Measurements from ENCODE around the gene KIF6.

The KIF6 gene

GRCh38 chr6:39333644-39334438 lies 391.4 kb downstream of the KIF6 start:
- in situ Hi-C loops (cut with MboI; ENCODE audit: low sequenced_read_pairs), result no loop called here

DNA sequence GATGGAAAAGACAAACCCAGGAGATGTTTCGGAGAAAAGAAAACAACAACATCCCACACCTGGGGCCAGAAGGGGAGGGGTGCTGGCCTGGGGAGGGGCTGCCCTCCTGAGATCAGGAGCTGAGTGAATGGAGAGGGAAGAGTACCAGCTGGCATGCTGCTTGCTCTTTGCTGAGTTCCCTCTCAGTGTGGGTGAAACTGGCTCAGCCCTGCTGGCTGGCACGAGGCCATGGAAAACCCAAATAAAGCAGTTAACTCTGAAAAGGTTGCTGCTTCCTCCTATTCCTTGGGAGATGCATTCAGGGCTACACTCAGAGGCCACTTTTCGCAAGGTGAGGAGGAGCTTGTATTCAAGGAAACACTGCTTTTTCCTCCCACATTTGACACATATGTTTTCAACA lies 394.7 kb downstream of the KIF6 start:
- in situ Hi-C loops (cut with MboI; ENCODE audit: low sequenced_read_pairs), result no loop called here

GRCh38 chr6:39330057-39330456 lies 395.2 kb downstream of the KIF6 start:
- in situ Hi-C loops (cut with MboI; ENCODE audit: low sequenced_read_pairs), result no loop called here

DNA sequence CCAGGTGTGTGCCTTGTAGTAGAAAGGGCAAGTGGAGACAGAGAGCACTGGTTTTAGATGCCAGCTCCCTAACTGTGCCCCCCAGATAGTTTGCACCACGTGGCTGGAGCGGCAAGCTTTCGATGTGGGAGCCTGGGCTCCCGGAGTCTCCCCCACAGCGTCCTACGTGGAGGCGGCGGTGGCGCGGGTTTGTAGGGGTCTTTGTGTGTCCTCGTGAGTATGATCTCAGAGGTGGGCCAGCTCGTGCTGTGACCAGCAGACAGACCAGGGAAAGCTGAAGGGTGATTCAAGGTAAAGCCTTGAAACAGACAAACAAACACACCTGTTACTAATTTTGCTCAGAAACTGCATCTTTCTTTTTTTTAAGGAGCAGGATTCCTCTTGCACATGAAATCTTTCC lies 397.1 kb downstream of the KIF6 start:
- in situ Hi-C loops (cut with MboI; ENCODE audit: low sequenced_read_pairs), result no loop called here

- in situ Hi-C loops (cut with MboI; ENCODE audit: low sequenced_read_pairs), result no loop called here
Observed at GRCh38 chr6:39327507-39327906, 397.7 kb downstream of the KIF6 start.

DNA sequence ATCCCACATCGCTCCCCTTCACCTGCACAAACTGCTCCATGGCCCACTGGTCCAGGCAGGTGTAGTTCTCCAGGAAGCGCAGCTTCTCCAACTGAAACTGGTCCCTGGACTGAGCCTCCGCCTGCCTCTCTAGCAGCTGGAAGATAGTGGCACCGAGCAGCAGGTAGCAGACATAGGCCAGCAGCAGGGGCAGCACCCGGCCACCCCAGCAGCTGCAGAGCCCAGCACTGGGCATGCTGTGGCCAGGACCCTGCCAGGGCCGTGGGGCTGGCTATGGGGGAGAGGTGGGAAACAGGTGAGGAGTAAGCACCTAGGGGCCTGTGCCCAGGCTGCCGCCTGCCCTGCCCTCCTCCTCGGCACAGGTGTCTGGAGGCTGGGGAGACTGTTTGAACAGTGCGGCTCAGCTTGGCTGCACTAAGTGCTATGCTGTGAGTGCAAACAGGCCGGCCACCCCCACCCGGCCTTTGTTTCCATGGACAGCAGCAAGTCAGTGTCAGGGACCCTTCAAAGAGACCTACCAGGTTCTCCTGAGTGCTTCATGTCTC lies 402.8 kb downstream of the KIF6 start, which contains the start of gene KCNK16:
Gene KCNK16, minus strand, starts transcription at position 397 of the 545 bp plus-strand sequence. Its CDS starts 162 bp downstream, at position 235.
- in situ Hi-C loops (cut with MboI; ENCODE audit: low sequenced_read_pairs), result no loop called here

DNA sequence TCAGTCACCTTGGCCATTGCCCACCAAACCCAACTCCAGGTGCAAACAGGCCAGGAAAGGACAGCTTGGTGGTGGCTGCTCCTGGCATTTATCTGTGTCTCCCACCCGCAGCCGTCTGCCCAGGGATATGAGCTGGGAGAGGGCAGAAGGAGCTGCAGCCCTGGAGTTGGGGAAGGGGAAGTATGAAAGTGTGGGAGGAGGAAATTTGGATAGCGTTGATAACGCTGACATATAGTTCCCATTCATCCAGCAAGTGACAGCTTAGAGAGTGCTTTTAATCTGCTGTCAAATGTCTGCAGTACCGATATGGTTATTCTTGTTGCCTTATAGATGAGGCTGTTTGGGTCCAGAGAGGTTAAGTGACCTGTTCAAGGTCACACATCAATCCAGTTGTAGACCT lies 403.4 kb downstream of the KIF6 start:
- in situ Hi-C loops (cut with MboI; ENCODE audit: low sequenced_read_pairs), result no loop called here

- in situ Hi-C loops (cut with MboI; ENCODE audit: low sequenced_read_pairs), result no loop called here
Observed at GRCh38 chr6:39320363-39320984, 404.7 kb downstream of the KIF6 start.

DNA sequence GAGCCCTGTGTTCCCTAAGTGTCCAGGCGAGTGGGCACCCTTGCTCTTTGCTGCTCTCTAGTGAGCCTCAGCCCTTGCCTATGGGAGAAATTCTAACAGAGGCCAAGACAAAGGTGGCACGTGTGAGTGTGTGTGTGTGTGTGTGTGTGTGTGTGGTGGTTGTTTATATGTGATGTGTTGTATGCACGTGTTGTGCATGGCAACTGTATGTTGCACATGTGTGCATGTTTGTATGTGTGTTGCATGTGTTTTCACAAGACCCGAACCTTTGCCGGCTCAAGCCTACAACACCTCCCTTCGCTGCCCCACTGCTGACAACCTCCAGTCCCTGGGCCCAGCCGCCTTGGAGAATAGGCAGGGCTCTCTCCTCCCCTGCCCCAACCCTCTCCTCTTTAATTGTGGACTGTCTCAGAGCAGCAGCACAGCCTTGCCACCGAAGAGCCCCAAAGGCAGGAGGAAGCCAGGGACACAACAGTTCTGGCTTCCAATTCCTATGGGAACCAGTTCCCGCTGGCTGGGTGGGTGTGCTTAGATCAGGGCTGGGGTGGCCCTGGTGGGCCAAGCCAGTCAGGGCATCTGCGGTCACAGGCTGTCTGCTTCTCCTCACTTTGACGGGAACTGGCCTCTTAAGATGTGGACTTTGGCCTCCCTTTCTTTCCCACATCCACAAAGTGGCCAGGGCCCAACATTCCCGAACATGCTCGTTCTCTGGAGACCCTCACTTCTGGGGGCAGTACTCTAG lies 405.4 kb downstream of the KIF6 start:
- in situ Hi-C loops (cut with MboI; ENCODE audit: low sequenced_read_pairs), result no loop called here

DNA sequence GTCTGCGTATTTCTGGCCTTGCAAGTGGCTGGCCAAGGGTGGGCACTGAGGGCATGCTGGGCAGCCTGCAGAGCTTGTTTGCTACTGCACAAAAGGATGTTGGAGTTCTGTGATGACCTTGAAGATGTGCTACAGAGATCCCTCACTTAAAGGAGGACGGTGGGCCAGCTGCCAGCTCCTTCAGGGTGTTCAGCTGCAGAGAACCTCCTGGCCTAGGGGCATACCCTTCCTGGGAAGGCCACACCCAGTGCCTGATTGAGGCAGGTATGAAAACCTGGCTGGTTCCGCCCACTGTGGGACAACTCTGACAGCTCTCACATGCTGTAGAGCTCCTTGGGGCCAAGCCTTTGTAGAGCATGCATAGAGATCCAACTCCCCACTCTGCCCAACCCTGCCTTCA lies 408.0 kb downstream of the KIF6 start:
- in situ Hi-C loops (cut with MboI; ENCODE audit: low sequenced_read_pairs), result no loop called here

DNA sequence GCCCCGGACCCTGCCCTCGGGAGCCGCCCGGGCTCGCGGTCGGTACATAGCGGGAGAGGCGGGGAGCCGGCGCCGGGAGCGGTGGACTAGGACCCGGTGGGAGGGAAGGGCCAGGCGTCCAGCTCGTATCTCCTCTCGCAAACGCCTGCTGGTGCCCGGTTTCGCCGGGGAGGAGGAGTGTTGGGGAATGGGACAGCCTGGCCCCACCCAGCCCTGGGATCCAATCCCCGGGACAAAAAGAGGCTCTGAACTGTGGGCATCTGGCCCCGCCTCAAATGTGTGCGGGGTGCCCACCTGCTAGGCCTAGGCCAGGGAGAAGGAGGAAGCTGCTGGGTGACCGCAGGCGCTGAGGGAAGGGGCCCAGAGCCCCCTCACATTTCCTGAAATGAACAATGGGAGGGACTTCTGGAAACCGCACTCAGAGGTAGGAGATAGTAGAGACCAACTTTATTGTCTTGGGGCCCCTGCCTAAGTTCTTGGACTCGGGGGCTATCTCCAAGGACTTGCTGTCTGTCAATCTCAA lies 410.9 kb downstream of the KIF6 start, which contains the start of gene KCNK17:
Gene KCNK17, minus strand, starts transcription at position 147 of the 523 bp plus-strand sequence. Its CDS starts 99 bp downstream, at position 48.
- in situ Hi-C loops (cut with MboI; ENCODE audit: low sequenced_read_pairs), result no loop called here

GRCh38 chr6:39313526-39314272 lies 411.5 kb downstream of the KIF6 start:
- in situ Hi-C loops (cut with MboI; ENCODE audit: low sequenced_read_pairs), result no loop called here

DNA sequence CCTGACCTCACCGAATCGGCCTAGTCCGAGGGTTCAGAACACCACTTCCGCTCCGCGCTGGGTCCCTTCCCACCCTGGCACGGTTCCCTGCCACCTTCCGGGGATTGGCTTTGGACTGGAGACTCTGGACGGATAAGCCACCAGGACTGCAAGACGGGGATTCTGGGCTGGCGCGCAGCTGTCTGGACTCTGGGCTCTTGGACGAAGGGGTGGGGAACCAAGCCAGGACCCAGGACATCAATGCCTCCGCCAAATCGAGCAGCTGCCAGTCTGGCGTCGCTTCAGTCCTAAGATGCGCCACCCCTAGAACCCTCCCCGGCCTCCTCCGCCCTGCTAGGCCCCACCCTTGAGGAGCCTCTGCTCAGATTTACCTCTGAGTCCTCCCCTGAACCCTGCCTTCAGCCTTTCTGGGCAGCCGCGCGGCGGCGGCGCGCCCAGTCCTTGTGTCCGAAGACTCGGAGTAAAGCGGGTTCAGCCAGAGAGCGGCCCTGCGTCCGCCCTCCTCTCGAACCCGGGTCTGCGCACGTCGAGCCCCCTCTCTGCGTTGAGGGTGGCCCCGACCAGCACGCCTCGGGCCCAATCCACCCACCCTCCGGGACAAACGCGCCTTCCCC lies 412.2 kb downstream of the KIF6 start:
- in situ Hi-C loops (cut with MboI; ENCODE audit: low sequenced_read_pairs), result no loop called here

GRCh38 chr6:39310542-39310941 lies 414.7 kb downstream of the KIF6 start:
- in situ Hi-C loops (cut with MboI; ENCODE audit: low sequenced_read_pairs), result no loop called here

- in situ Hi-C loops (cut with MboI; ENCODE audit: low sequenced_read_pairs), result no loop called here
Observed at GRCh38 chr6:39309942-39310531, 415.2 kb downstream of the KIF6 start.

GRCh38 chr6:39307462-39307861 lies 417.7 kb downstream of the KIF6 start:
- in situ Hi-C loops (cut with MboI; ENCODE audit: low sequenced_read_pairs), result no loop called here

GRCh38 chr6:39304951-39305350 lies 420.3 kb downstream of the KIF6 start:
- in situ Hi-C loops (cut with MboI; ENCODE audit: low sequenced_read_pairs), result no loop called here

DNA sequence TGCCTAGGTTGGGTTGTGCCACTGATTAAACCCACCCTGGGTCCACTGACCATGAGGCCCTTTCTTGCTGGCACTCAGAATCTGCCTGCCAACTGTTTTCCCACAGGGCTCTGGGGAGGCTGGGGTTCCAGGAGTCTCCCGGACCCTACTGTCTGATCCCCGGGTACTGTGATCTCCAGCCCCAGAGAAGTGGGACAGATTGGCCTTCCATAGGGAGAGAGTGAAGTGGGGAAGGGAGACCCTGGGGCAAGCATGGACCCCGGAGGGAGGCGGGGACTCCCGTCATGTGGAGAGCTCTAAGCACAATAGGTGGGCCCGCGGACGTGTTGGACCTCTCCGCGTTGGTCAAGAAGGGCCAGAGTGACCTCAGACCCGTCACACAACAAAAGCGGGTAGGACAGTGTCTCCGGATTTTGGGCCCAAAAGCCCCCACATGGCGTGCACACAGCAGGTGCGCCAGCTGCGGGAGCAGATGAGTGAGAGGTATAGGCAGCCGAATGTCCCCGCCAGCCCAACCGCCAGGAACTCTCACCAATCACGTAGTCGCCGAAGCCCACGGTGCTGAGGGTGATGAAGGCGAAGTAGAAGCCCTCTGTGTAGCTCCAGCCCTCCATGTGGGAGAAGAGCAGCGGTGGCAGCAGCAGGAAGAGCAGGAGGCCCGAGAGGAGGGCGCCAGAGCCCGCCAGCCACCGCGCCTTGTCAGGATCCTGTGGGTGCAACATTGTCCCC lies 421.6 kb downstream of the KIF6 start:
- in situ Hi-C loops (cut with MboI; ENCODE audit: low sequenced_read_pairs), result no loop called here

All from hTERT RPE-1 (cell line).